Nephron (organoid): ENCODE data around the gene PKLR.

Source experiments
- H3K27ac Mint-ChIP-seq, 3 experiments: 2 replicates each; pipeline ENCODE4 v1.8.0; 2020; ENCODE audit warnings: mixed read lengths in 3 of 3, mild to moderate bottlenecking in 2 of 3, moderate library complexity in 1 of 3
- H3K27me3 Mint-ChIP-seq: 2 replicates; pipeline ENCODE4 v1.8.0; 2021; ENCODE audit warnings: low read depth, mild to moderate bottlenecking, moderate library complexity, mixed read lengths
- H3K36me3 Mint-ChIP-seq: 2 replicates; pipeline ENCODE4 v1.8.0; 2020; ENCODE audit warnings: low read depth, mixed read lengths
- H3K4me1 Mint-ChIP-seq: 2 replicates; pipeline ENCODE4 v1.8.0; 2020; ENCODE audit warnings: mixed read lengths
- H3K4me3 Mint-ChIP-seq, 3 experiments: 2 replicates each; pipeline ENCODE4 v1.8.0; 2020; ENCODE audit warnings: mild to moderate bottlenecking in 3 of 3, mixed read lengths in 3 of 3, moderate library complexity in 2 of 3
- H3K9me3 Mint-ChIP-seq: 2 replicates; pipeline ENCODE4 v1.8.0; 2020; ENCODE audit warnings: mixed read lengths
- TF ChIP-seq, protein P1 (sequence below), 3 experiments: fragments of 200-600 bp; sonication (generic); IDR thresholded peaks; one replicate each; pipeline ENCODE4 v1.5.0; 2021; ENCODE audit warnings: antibody characterized with exemption in 3 of 3; ENCODE audit not compliant: unreplicated experiment in 3 of 3

PKLR gene

DNA sequence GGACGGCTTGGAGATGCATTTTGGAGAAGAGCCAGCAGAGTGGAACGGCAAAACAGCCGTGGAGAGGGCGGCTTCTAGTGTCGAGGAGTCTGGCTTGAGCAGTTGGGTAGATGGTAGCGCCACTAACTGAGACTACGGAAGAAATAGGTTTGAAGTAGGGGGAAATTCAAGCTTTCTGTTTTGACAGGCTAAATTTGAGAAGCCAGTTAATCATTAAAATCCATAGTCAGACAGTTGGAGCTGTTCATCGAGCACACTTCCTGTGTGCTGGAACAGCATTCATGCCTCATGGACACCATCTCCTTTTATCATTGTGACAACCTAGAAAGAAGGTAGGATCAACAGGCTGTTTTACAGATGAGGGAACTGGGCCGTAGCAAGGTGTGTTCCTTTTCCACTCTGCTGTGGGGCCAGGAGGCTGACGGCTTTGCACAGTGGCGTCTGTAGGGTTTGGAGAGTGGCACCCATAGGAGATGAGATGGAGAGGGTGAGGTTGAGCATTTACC is 3.4 kb upstream of the PKLR start:
- H3K27ac Mint-ChIP-seq: peak overlapping the region; percentile 57 to 98 (median 62)
- peaks cover 12% of the 10 kb centered on the region for H3K4me1 Mint-ChIP-seq
- TF ChIP-seq, protein P1, sequence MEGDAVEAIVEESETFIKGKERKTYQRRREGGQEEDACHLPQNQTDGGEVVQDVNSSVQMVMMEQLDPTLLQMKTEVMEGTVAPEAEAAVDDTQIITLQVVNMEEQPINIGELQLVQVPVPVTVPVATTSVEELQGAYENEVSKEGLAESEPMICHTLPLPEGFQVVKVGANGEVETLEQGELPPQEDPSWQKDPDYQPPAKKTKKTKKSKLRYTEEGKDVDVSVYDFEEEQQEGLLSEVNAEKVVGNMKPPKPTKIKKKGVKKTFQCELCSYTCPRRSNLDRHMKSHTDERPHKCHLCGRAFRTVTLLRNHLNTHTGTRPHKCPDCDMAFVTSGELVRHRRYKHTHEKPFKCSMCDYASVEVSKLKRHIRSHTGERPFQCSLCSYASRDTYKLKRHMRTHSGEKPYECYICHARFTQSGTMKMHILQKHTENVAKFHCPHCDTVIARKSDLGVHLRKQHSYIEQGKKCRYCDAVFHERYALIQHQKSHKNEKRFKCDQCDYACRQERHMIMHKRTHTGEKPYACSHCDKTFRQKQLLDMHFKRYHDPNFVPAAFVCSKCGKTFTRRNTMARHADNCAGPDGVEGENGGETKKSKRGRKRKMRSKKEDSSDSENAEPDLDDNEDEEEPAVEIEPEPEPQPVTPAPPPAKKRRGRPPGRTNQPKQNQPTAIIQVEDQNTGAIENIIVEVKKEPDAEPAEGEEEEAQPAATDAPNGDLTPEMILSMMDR (IDR thresholded peaks at IDR 0.05; ENCODE audit: unreplicated experiment in 3 of 3): no peak
- no peaks in the 10 kb centered on the region for H3K36me3 Mint-ChIP-seq
- no peaks in the 10 kb centered on the region for H3K9me3 Mint-ChIP-seq
- H3K27me3 Mint-ChIP-seq: no peaks in the 10 kb centered on the region
- H3K4me3 Mint-ChIP-seq: peak overlapping the region in 1 of 3 experiments; percentile 65

DNA sequence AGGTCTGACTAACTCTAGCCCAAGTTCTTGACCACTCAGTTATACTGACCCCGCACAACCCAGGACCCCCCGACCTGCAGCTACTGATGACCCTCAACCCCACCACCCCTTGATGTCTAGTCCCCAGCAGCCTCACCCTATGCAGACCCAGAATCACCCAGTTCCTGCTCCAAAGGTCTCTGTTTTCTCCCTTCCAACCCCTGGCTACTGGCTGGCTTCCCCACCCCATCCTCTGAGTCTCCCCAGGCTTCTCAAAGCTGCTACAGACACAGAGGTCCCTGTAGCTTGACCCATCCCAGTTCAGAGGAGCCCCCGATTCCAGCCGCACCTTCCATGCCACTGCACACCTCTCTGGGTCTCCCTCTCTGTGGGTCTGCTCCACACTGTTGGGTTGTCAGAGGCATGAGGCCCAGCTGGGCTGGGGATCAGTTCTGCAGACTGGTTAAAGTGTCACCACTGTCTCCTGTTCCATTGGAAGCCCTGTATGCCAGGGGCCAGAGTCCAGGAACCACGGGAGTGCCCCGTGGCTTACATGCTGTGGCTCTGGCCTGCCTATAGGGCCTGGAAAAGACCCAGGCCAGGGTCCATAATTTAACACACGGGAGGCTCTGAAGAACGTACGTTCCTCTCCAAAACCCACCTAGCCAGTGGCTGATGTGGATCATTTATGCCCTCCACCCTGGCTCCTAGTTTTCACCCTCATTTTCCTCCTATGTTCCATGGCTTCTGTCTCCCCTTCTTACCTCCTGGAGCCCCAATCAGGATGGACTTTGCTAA is 497 bp downstream of the PKLR start:
- Mint-ChIP-seq H3K9me3 (peaks cover 3% of the 10 kb centered on the region), H3K36me3 (no peaks in the 10 kb centered on the region), H3K4me3 (no peak overlapping the region), H3K27me3 (peaks cover 22% of the 10 kb centered on the region), H3K27ac (peak overlapping the region in 2 of 3 experiments; percentile 59 to 63), H3K4me1 (peaks cover 18% of the 10 kb centered on the region)
- TF ChIP-seq, protein P1 (IDR thresholded peaks at IDR 0.05; ENCODE audit: unreplicated experiment in 3 of 3): no peak

DNA sequence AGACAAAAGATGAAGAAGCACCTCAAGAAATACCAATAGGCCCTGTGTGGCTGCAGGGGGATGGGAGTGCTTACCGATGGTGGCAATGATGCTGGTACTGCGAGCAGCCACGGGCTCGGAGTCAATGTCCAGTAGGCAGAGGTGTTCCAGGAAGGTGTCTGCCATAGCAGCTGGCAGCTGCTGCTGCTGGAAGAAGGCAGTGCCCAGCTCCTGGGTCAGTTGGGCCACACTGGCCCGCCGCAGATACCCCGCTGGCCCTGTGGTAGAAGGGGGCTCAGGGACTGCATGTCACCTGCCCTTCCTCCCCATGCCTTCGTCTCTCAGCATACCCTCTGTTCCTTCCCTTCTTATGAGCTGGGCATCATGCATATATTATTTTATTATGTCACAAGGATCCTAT is 1.2 kb downstream of the PKLR start:
- H3K27me3 Mint-ChIP-seq: peaks cover 28% of the 10 kb centered on the region
- TF ChIP-seq, protein P1 (IDR thresholded peaks at IDR 0.05; ENCODE audit: unreplicated experiment in 3 of 3): no peak
- H3K27ac Mint-ChIP-seq: no peak overlapping the region
- H3K4me1 Mint-ChIP-seq: peaks cover 14% of the 10 kb centered on the region
- no peaks in the 10 kb centered on the region for H3K36me3 Mint-ChIP-seq
- H3K9me3 Mint-ChIP-seq: peaks cover 3% of the 10 kb centered on the region
- no peak overlapping the region for H3K4me3 Mint-ChIP-seq

DNA sequence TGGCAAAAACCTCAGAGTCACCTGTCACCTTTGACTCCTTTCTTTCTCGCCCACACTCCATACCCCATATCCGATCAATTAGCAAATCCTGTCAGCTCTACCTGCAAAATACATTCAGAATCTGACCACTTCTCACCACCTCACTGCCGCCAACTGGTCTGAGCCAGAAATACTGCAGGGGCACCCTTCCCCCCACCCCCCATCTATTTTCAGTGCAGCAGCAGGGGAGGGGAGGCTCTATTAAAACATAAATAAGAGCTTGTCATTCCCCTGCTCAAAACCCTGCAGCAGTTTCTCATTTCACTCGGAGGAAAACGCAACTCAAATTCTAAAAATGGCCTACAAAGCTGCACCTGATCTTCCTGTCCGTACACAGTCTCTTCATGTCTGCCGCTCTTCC is 3.9 kb downstream of the PKLR start:
- TF ChIP-seq, protein P1 (IDR thresholded peaks at IDR 0.05; ENCODE audit: unreplicated experiment in 3 of 3): no peak
- peaks cover 13% of the 10 kb centered on the region for H3K4me1 Mint-ChIP-seq
- peaks cover 44% of the 10 kb centered on the region for H3K27me3 Mint-ChIP-seq
- H3K36me3 Mint-ChIP-seq: no peaks in the 10 kb centered on the region
- peak overlapping the region in 1 of 3 experiments; percentile 10 for H3K4me3 Mint-ChIP-seq
- H3K27ac Mint-ChIP-seq: no peak overlapping the region
- H3K9me3 Mint-ChIP-seq: peaks cover 3% of the 10 kb centered on the region

DNA sequence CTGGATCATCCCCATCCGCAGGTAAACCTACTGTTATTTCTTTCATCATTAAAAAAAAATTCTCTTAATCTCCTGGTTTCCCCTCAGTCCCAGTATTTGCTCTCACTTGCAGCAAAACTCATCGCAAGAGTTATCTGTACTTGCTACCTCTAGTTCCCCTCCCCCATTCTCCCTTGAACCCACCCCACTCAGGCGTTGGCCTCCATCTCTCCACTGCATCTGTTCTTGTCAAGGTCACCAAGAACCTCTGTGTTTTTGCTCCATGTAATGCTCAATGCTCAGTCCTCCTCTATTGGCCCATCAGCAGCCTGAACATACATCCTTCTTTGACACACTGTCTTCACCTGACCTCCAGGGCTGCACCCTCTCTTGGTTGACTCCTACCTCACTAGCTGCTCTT is 4.6 kb downstream of the PKLR start:
- TF ChIP-seq, protein P1 (IDR thresholded peaks at IDR 0.05; ENCODE audit: unreplicated experiment in 3 of 3): no peak
- Mint-ChIP-seq H3K4me3 (no peak overlapping the region), H3K9me3 (peaks cover 3% of the 10 kb centered on the region), H3K4me1 (peaks cover 13% of the 10 kb centered on the region), H3K27me3 (peaks cover 52% of the 10 kb centered on the region), H3K27ac (no peak overlapping the region), H3K36me3 (no peaks in the 10 kb centered on the region)

DNA sequence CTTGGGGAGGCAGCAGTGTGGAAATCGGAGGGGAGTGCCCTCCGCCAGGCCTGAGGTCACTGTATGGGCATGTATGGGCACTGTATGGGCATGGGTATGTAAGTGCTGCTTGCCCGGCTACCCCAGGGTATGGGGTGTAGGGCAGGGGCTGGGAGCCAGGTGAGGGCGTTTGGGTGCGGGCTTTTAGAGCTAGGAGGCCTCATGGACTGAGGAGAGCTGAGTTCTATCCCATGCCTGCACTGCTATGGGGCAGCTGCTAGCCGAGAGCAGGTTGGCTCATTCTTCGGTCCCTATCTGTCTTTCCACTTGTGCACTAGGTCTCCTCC is 5.3 kb downstream of the PKLR start:
- TF ChIP-seq, protein P1 (IDR thresholded peaks at IDR 0.05; ENCODE audit: unreplicated experiment in 3 of 3): no peak
- Mint-ChIP-seq H3K9me3 (peaks cover 3% of the 10 kb centered on the region), H3K4me1 (peaks cover 13% of the 10 kb centered on the region), H3K27ac (no peak overlapping the region), H3K4me3 (no peak overlapping the region), H3K27me3 (peaks cover 56% of the 10 kb centered on the region), H3K36me3 (no peaks in the 10 kb centered on the region)
